PC-9 (cell line): ENCODE measurements around the gene FITM1.

Source experiments
- CTCF ChIP-seq: fragments of 200-600 bp; sonication (generic); conservative IDR thresholded peaks from 2 replicates; pipeline ENCODE4 v1.6.1; 2017; ENCODE audit warnings: mixed run types, antibody characterized with exemption, mild to moderate bottlenecking, moderate library complexity
- EZH2 ChIP-seq: fragments of 200-600 bp; sonication (generic); IDR thresholded peaks from 2 replicates; pipeline ENCODE4 v1.8.0; 2017; ENCODE audit warnings: antibody characterized with exemption, low read depth

GRCh38 chr14:24085215-24085614 lies 45.2 kb upstream of the FITM1 start:
- TF ChIP-seq CTCF, result no peak
- TF ChIP-seq EZH2, result no peak
